SK-N-MC (cell line): Measurements from ENCODE around the gene BIRC7.

Experiments
- EZH2 ChIP-seq: fragments of 200-600 bp; sonication (generic); IDR thresholded peaks from one replicate; pipeline ENCODE4 v1.6.1; 2017; ENCODE audit warnings: antibody characterized with exemption
- FOXP2 ChIP-seq: optimal IDR thresholded peaks from 2 replicates; pipeline ENCODE3; 2011; ENCODE audit warnings: mild to moderate bottlenecking, moderate library complexity; ENCODE audit not compliant: insufficient read depth; ENCODE audit errors: extremely low read length, control extremely low read depth
- POLR2AphosphoS5 ChIP-seq: IDR thresholded peaks from 2 replicates; pipeline ENCODE4 v1.6.1; 2012; ENCODE audit warnings: mild to moderate bottlenecking, low read depth, low read length, borderline replicate concordance

GRCh38 chr20:63270606-63271325 lies 35.1 kb downstream of the BIRC7 start:
- TF ChIP-seq POLR2AphosphoS5, result no peak
- no peak for TF ChIP-seq EZH2
- TF ChIP-seq FOXP2, result no peak
